Uterus (tissue), 4 donors: ENCODE measurements around the gene HDAC4. TPM values are rescaled to one million over a fixed set of nuclear protein-coding genes. Genes with fewer than 3 reads are reported as not detected.

Experiments
- DNase-seq, 2 donors: peaks; one replicate each; pipeline ENCODE4 v3.0.0-alpha.2; 2019 to 2020
- H3K27ac ChIP-seq, 2 donors: fragments of 200-600 bp; sonication (generic); 1 replicate in 1 of 2; 2 replicates in 1 of 2; pipeline ENCODE4 v1.5.1; 2016 to 2018
- H3K27me3 ChIP-seq, 2 donors: fragments of 200-600 bp; sonication (generic); one replicate each; pipeline ENCODE4 v1.5.1; 2018 to 2019; ENCODE audit warnings: control low read depth in 1 of 2
- H3K36me3 ChIP-seq, 2 donors: fragments of 200-600 bp; sonication (generic); one replicate each; pipeline ENCODE4 v1.5.1; 2019; ENCODE audit warnings: control low read depth in 1 of 2
- H3K4me1 ChIP-seq, 2 donors: fragments of 200-600 bp; sonication (generic); one replicate each; pipeline ENCODE4 v1.5.1; 2018 to 2019; ENCODE audit warnings: control low read depth in 1 of 2
- H3K4me3 ChIP-seq, 2 donors: fragments of 200-600 bp; sonication (generic); 1 replicate in 1 of 2; 2 replicates in 1 of 2; pipeline ENCODE4 v1.5.1; 2018 to 2019; ENCODE audit warnings: mild to moderate bottlenecking in 1 of 2
- H3K9me3 ChIP-seq, 2 donors: fragments of 200-600 bp; sonication (generic); one replicate each; pipeline ENCODE4 v1.5.1; 2019; ENCODE audit warnings: control low read depth in 1 of 2
- CTCF ChIP-seq, 4 experiments: fragments of 200-600 bp in 2 of 4; fragments of 450-650 bp in 2 of 4; sonication (generic) in 2 of 4; IDR thresholded peaks; one replicate each; pipeline ENCODE4 v1.5.1; 2016 to 2019; ENCODE audit warnings: antibody characterized with exemption in 4 of 4, mild to moderate bottlenecking in 2 of 4, moderate library complexity in 1 of 4
- POLR2A ChIP-seq, 2 donors: fragments of 450-650 bp; IDR thresholded peaks; one replicate each; pipeline ENCODE4 v1.6.1; 2016; ENCODE audit warnings: antibody characterized with exemption in 2 of 2, mild to moderate bottlenecking in 1 of 2, moderate library complexity in 1 of 2
- intact Hi-C: fragments of 100-400 bp; cut with DNase I; formaldehyde crosslinking; loops from one replicate; pipeline ENCODE4 v1.15.1; 2023; ENCODE audit warnings: low total_unique reads
- total RNA-seq, 4 donors: library from RNA; depleted of rRNA in 3 of 4; stranded (reverse); fragments of >200 nt in 3 of 4; gene quantifications; one replicate each; pipeline versions ENCODE4 v1.1.0 to v1.2.4, GENCODE V29; 2014 to 2023
- donor health status: DM: yes; HTN: yes; CAD: no.

The HDAC4 gene
- total RNA-seq, 4 donors from 2014 or later, result 42.1 to 91.5 (median 73.4) TPM

GRCh38 chr2:239378918-239379640 is 21.7 kb downstream of the HDAC4 start:
- no peaks in the 10 kb centered on the region for H3K9me3 ChIP-seq
- no peaks in the 10 kb centered on the region for H3K4me1 ChIP-seq
- TF ChIP-seq CTCF (IDR thresholded peaks at IDR 0.05) (no peak), POLR2A (IDR thresholded peaks at IDR 0.05) (no peak)
- intact Hi-C loops, result no loop called here
- no peaks in the 10 kb centered on the region for H3K27me3 ChIP-seq
- H3K36me3 ChIP-seq, result no peaks in the 10 kb centered on the region
- H3K27ac ChIP-seq, result no peak overlapping the region
- H3K4me3 ChIP-seq, result no peak overlapping the region
- no peak for DNase-seq

- TF ChIP-seq POLR2A (IDR thresholded peaks at IDR 0.05), result no peak
- TF ChIP-seq CTCF (IDR thresholded peaks at IDR 0.05), result no peak
- intact Hi-C loops, result no loop called here
- H3K4me1 ChIP-seq, result no peaks in the 10 kb centered on the region
- no peak overlapping the region for H3K27ac ChIP-seq
- no peak overlapping the region for H3K4me3 ChIP-seq
- no peaks in the 10 kb centered on the region for H3K27me3 ChIP-seq
- DNase-seq, result no peak
- H3K9me3 ChIP-seq, result no peaks in the 10 kb centered on the region
- no peaks in the 10 kb centered on the region for H3K36me3 ChIP-seq
These were observed 22.6 kb downstream of the HDAC4 start for GRCh38 chr2:239378021-239378917.

- H3K4me3 ChIP-seq, result no peak overlapping the region
- no peaks in the 10 kb centered on the region for H3K36me3 ChIP-seq
- H3K9me3 ChIP-seq, result no peaks in the 10 kb centered on the region
- H3K27me3 ChIP-seq, result no peaks in the 10 kb centered on the region
- no peak overlapping the region for H3K27ac ChIP-seq
- DNase-seq, result no peak
- H3K4me1 ChIP-seq, result no peaks in the 10 kb centered on the region
- intact Hi-C loops, result no loop called here
- no peak for TF ChIP-seq POLR2A (IDR thresholded peaks at IDR 0.05)
- no peak for TF ChIP-seq CTCF (IDR thresholded peaks at IDR 0.05)
These were observed 23.2 kb downstream of the HDAC4 start for GRCh38 chr2:239377591-239377990.

- H3K4me1 ChIP-seq, result no peaks in the 10 kb centered on the region
- TF ChIP-seq CTCF (IDR thresholded peaks at IDR 0.05) (no peak), POLR2A (IDR thresholded peaks at IDR 0.05) (no peak)
- DNase-seq, result no peak
These were observed 23.8 kb downstream of the HDAC4 start for GRCh38 chr2:239376942-239377531.

GRCh38 chr2:239376351-239376750 is 24.5 kb downstream of the HDAC4 start:
- no peaks in the 10 kb centered on the region for H3K4me1 ChIP-seq
- no peaks in the 10 kb centered on the region for H3K36me3 ChIP-seq
- no peak overlapping the region for H3K4me3 ChIP-seq
- no peaks in the 10 kb centered on the region for H3K27me3 ChIP-seq
- no peaks in the 10 kb centered on the region for H3K9me3 ChIP-seq
- no peak for TF ChIP-seq CTCF (IDR thresholded peaks at IDR 0.05)
- TF ChIP-seq POLR2A (IDR thresholded peaks at IDR 0.05), result no peak
- H3K27ac ChIP-seq, result no peak overlapping the region
- DNase-seq, result no peak
- intact Hi-C loops, result no loop called here

More at GRCh38 chr2:239376942-239377531, 23.8 kb downstream of the HDAC4 start:
- intact Hi-C loops, result no loop called here
- no peak overlapping the region for H3K4me3 ChIP-seq
- no peaks in the 10 kb centered on the region for H3K36me3 ChIP-seq
- no peak overlapping the region for H3K27ac ChIP-seq
- no peaks in the 10 kb centered on the region for H3K27me3 ChIP-seq
- no peaks in the 10 kb centered on the region for H3K9me3 ChIP-seq
